Neuronal stem cell (in vitro differentiated cells): ENCODE data around the gene ZFP42.

Source experiments
- DNase-seq: peaks from one replicate; pipeline ENCODE4 v3.0.0-alpha.2; 2013; ENCODE audit warnings: low spot score
- H2AFZ ChIP-seq: one replicate; pipeline ENCODE4 v1.6.1; 2013; ENCODE audit warnings: mild to moderate bottlenecking, low read length, inconsistent platforms
- H2AK5ac ChIP-seq: 2 replicates; pipeline ENCODE4 v1.6.1; 2013; ENCODE audit warnings: low read depth, mild to moderate bottlenecking, inconsistent platforms, low read length, moderate library complexity, mixed read lengths
- H2BK120ac ChIP-seq: 2 replicates; pipeline ENCODE4 v1.6.1; 2013; ENCODE audit warnings: low read depth, mild to moderate bottlenecking, inconsistent platforms, low read length, moderate library complexity, mixed read lengths
- H2BK12ac ChIP-seq: one replicate; pipeline ENCODE4 v1.6.1; 2013; ENCODE audit warnings: low read length, inconsistent platforms
- H2BK15ac ChIP-seq: 2 replicates; pipeline ENCODE4 v1.6.1; 2013; ENCODE audit warnings: mild to moderate bottlenecking, low read length, inconsistent platforms, mixed read lengths
- H2BK5ac ChIP-seq: one replicate; pipeline ENCODE4 v1.6.1; 2013; ENCODE audit warnings: inconsistent platforms, mild to moderate bottlenecking, low read length, moderate library complexity
- H3K14ac ChIP-seq: one replicate; pipeline ENCODE4 v1.6.1; 2013; ENCODE audit warnings: low read length, inconsistent platforms
- H3K18ac ChIP-seq: 2 replicates; pipeline ENCODE4 v1.6.1; 2013; ENCODE audit warnings: low read length, inconsistent platforms
- H3K23ac ChIP-seq: 2 replicates; pipeline ENCODE4 v1.6.1; 2013; ENCODE audit warnings: low read depth, mild to moderate bottlenecking, mixed read lengths, low read length, inconsistent platforms; ENCODE audit not compliant: poor library complexity
- H3K27ac ChIP-seq: replicated peaks from 3 replicates; pipeline ENCODE4 v1.5.1; 2013; ENCODE audit warnings: low read length, inconsistent platforms
- H3K27me3 ChIP-seq, 3 experiments: 2 replicates each; pipeline ENCODE4 v1.6.1; 2013; ENCODE audit warnings: low read length in 3 of 3, mild to moderate bottlenecking in 2 of 3, inconsistent platforms in 1 of 3, low read depth in 1 of 3, mixed read lengths in 1 of 3, moderate library complexity in 1 of 3; ENCODE audit not compliant: control insufficient read depth in 3 of 3, insufficient read depth in 3 of 3
- H3K36me3 ChIP-seq, 2 donors: replicated peaks in 1 of 2; 2 replicates each; pipeline ENCODE4 v1.6.1; 2013; ENCODE audit warnings: low read length in 2 of 2; ENCODE audit not compliant: control insufficient read depth in 2 of 2, insufficient read depth in 2 of 2
- H3K4ac ChIP-seq: 2 replicates; pipeline ENCODE4 v1.6.1; 2013; ENCODE audit warnings: inconsistent platforms, mild to moderate bottlenecking, low read length, moderate library complexity
- H3K4me1 ChIP-seq, 2 donors: 1 replicate in 1 of 2; 2 replicates in 1 of 2; pipeline ENCODE4 v1.6.1; 2013; ENCODE audit warnings: low read length in 2 of 2, low read depth in 1 of 2; ENCODE audit not compliant: control insufficient read depth in 2 of 2, insufficient read depth in 1 of 2
- H3K4me2 ChIP-seq: one replicate; pipeline ENCODE4 v1.6.1; 2013; ENCODE audit warnings: mild to moderate bottlenecking, low read length, inconsistent platforms; ENCODE audit not compliant: insufficient read depth, poor library complexity, severe bottlenecking
- H3K4me3 ChIP-seq, 2 donors: 2 replicates each; pipeline ENCODE4 v1.5.1; 2013; ENCODE audit warnings: low read length in 2 of 2, mild to moderate bottlenecking in 2 of 2, inconsistent platforms in 1 of 2, moderate library complexity in 1 of 2
- H3K79me1 ChIP-seq: one replicate; pipeline ENCODE4 v1.6.1; 2013; ENCODE audit warnings: low read depth, mild to moderate bottlenecking, inconsistent platforms, low read length, moderate library complexity
- H3K9ac ChIP-seq: one replicate; pipeline ENCODE4 v1.6.1; 2013; ENCODE audit warnings: mild to moderate bottlenecking, low read depth, low read length, inconsistent platforms; ENCODE audit not compliant: poor library complexity
- H3K9me3 ChIP-seq, 2 donors: replicated peaks in 1 of 2; 2 replicates each; pipeline versions ENCODE3 to v1.6.1; 2013; ENCODE audit warnings: low read length in 2 of 2, mild to moderate bottlenecking in 2 of 2, inconsistent platforms in 1 of 2, low read depth in 1 of 2, mixed read lengths in 1 of 2, moderate library complexity in 1 of 2; ENCODE audit not compliant: control insufficient read depth in 2 of 2, insufficient read depth in 1 of 2
- H4K8ac ChIP-seq: one replicate; pipeline ENCODE4 v1.6.1; 2013; ENCODE audit warnings: low read depth, mild to moderate bottlenecking, inconsistent platforms, low read length, moderate library complexity
- H4K91ac ChIP-seq: one replicate; pipeline ENCODE4 v1.6.1; 2013; ENCODE audit warnings: low read length, low read depth, mild to moderate bottlenecking, inconsistent platforms; ENCODE audit not compliant: poor library complexity
- WGBS, 2 donors: extraction: QIAGEN DNeasy Blood & Tissue Kit; methylation state at CpG; one replicate each; pipeline ENCODE4 v1.1.7; 2013; ENCODE audit warnings: missing lambda C conversion rate in 2 of 2, mixed read lengths in 1 of 2; ENCODE audit not compliant: insufficient read length in 2 of 2, insufficient replicate concordance in 1 of 2; ENCODE audit errors: extremely low coverage in 2 of 2; 5-methylcytosine and 5-hydroxymethylcytosine counted together

The ZFP42 gene

DNA sequence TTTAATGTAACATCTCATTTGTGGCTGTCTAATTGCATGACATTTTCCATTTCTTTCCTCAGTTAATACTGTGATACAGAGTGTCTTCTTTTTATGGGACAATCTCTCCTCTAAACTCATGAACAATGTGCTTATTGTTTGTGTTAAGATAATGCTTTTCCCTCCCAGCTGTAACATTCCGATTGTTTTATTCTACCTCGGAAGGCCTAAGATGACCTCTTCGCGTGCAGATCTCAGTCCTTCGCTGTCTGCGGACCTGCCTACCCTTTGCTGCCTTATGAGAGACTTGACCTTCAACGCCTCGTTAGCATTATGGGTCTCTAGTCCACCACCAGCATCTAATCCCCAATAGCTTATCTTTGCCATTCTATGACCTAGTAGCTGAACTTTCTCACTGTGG is 29.8 kb upstream of the ZFP42 start:
- no peak overlapping the region for H3K4me3 ChIP-seq
- H2BK15ac ChIP-seq: no peak overlapping the region
- H3K18ac ChIP-seq: no peak overlapping the region
- H4K8ac ChIP-seq: no peak overlapping the region
- no peak for DNase-seq
- no peak overlapping the region for H2AFZ ChIP-seq
- no peak overlapping the region for H3K23ac ChIP-seq
- H2BK120ac ChIP-seq: no peak overlapping the region
- no peak overlapping the region for H2BK5ac ChIP-seq
- no CpG with 5 or more reads among the region's 8 CpGs for WGBS, 2 donors
- no peak overlapping the region for H3K9ac ChIP-seq
- no peak overlapping the region for H3K4me2 ChIP-seq
- H2BK12ac ChIP-seq: no peak overlapping the region
- H3K4me1 ChIP-seq: no peaks in the 10 kb centered on the region
- no peak overlapping the region for H3K14ac ChIP-seq
- no peak overlapping the region for H4K91ac ChIP-seq
- H3K4ac ChIP-seq: no peak overlapping the region
- no peaks in the 10 kb centered on the region for H3K79me1 ChIP-seq
- H3K27me3 ChIP-seq: no peaks in the 10 kb centered on the region
- H3K36me3 ChIP-seq: no peaks in the 10 kb centered on the region
- no peak overlapping the region for H3K27ac ChIP-seq
- H2AK5ac ChIP-seq: no peak overlapping the region
- no peaks in the 10 kb centered on the region for H3K9me3 ChIP-seq

DNA sequence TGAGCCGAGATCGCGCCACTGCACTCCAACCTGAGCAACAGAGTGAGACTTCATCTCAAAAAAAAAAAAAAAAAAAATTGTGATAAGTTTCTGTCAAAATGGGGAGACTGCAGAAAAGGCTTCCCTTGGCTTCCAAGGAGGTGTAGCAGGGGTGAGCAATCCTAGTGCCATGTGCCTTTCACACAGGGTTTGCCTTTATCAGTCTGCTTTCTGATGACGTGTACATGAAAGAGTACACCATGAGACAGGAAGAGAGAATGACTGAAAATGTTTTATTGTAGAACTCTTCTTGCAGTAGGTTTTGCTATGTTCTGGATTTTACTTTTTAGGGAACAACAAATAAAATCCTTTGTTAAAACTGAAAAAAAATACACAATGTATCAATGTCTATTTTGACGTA is 23.4 kb upstream of the ZFP42 start:
- Histone ChIP-seq H3K9ac (no peak overlapping the region), H3K4me2 (no peak overlapping the region), H3K14ac (no peak overlapping the region), H2BK120ac (no peak overlapping the region), H2BK5ac (no peak overlapping the region), H3K79me1 (no peaks in the 10 kb centered on the region), H3K4me1 (no peaks in the 10 kb centered on the region), H2AK5ac (no peak overlapping the region), H2BK15ac (no peak overlapping the region), H3K23ac (no peak overlapping the region), H3K27ac (no peak overlapping the region), H4K91ac (no peak overlapping the region), H3K4ac (no peak overlapping the region), H3K27me3 (no peaks in the 10 kb centered on the region), H3K9me3 (no peaks in the 10 kb centered on the region), H3K4me3 (no peak overlapping the region), H4K8ac (no peak overlapping the region), H2BK12ac (no peak overlapping the region), H2AFZ (no peak overlapping the region), H3K36me3 (no peaks in the 10 kb centered on the region), H3K18ac (no peak overlapping the region)
- no CpG with 5 or more reads among the region's 5 CpGs for WGBS, 2 donors
- no peak for DNase-seq

DNA sequence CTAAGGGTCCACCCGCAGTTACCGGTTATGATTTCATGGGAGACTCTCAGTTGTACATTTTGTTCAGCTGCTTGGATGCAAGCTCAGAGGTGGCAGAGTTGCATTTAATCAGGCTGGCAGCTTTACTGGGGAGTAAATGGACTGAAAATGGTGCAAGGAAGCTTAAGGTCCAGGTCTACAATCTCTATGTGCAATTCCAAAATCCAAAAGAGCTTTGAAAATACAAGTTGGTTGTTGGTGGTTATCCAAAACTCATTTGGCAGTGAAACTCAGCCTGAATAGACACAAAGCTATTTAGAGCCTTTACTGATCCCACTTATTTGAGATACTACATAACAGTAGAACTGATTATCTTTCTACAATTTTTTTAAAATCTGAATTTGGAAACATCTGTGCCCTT is 11.8 kb upstream of the ZFP42 start:
- Histone ChIP-seq H3K14ac (no peak overlapping the region), H2BK15ac (no peak overlapping the region), H2BK12ac (no peak overlapping the region), H3K4me2 (no peak overlapping the region), H3K79me1 (no peaks in the 10 kb centered on the region), H4K91ac (no peak overlapping the region), H3K27me3 (no peaks in the 10 kb centered on the region), H3K36me3 (no peaks in the 10 kb centered on the region), H3K9me3 (no peaks in the 10 kb centered on the region), H3K9ac (no peak overlapping the region), H2BK5ac (no peak overlapping the region), H3K4me3 (no peak overlapping the region), H2AFZ (no peak overlapping the region), H3K27ac (no peak overlapping the region), H3K4ac (no peak overlapping the region), H2AK5ac (no peak overlapping the region), H3K23ac (no peak overlapping the region), H2BK120ac (no peak overlapping the region), H4K8ac (no peak overlapping the region), H3K4me1 (no peaks in the 10 kb centered on the region), H3K18ac (no peak overlapping the region)
- no CpG with 5 or more reads among the region's 2 CpGs for WGBS, 2 donors
- no peak for DNase-seq

DNA sequence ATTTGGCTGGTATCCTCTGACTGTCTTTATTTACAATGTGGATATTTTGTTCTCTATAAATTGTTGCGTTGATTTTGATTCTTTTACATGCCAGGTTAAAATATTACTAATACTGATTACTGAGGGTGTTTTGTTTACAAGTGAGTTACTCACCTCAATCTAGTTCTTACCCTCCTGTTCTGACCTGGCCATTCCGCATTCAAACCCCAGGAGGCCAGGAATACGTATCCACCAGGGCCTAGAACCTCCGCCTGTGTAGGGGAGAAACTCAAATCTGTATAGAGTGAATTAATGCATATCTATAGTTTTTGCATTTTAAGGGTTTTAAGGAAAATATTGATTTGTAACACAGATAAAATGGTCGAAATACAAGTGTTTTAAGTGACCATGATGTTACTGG is 2.6 kb upstream of the ZFP42 start:
- no peak for DNase-seq
- Histone ChIP-seq H3K4me2 (no peak overlapping the region), H2BK15ac (no peak overlapping the region), H3K9ac (no peak overlapping the region), H3K36me3 (no peaks in the 10 kb centered on the region), H3K18ac (no peak overlapping the region), H2AK5ac (no peak overlapping the region), H3K27me3 (peaks cover 0 to 2% (median 0%) of the 10 kb centered on the region in 3 experiments), H3K23ac (no peak overlapping the region), H2BK5ac (no peak overlapping the region), H3K79me1 (no peaks in the 10 kb centered on the region), H2BK12ac (no peak overlapping the region), H2BK120ac (no peak overlapping the region), H3K27ac (no peak overlapping the region), H4K8ac (no peak overlapping the region), H3K4ac (no peak overlapping the region), H3K4me3 (no peak overlapping the region), H3K4me1 (peaks cover 0 to 1% of the 10 kb centered on the region in 2 donors), H3K14ac (no peak overlapping the region), H2AFZ (no peak overlapping the region), H3K9me3 (peaks cover 0 to 4% of the 10 kb centered on the region in 2 donors), H4K91ac (no peak overlapping the region)
- no CpG with 5 or more reads among the region's 5 CpGs for WGBS, 2 donors
